Measurements from ENCODE around the gene MIOX.

Gene MIOX

GRCh38 chr22:50456466-50457234, 30.0 kb upstream of the MIOX start:
- Histone ChIP-seq H3K27me3 (ENCODE audit: insufficient read depth, low read length) (no peaks in the 10 kb centered on the region), H3K4me1 (ENCODE audit: insufficient read depth, low read length) (no peaks in the 10 kb centered on the region), H3K36me3 (ENCODE audit: insufficient read depth, low read length) (peaks cover 76% of the 10 kb centered on the region), H3K27ac (ENCODE audit: low read depth, low read length) (no peak overlapping the region), H3K9ac (ENCODE audit: low read depth, low read length) (no peak overlapping the region), H3K9me3 (ENCODE audit: insufficient read depth, low read depth, low read length) (no peaks in the 10 kb centered on the region), H3K4me3 (ENCODE audit: low read length) (no peak overlapping the region)
- WGBS = 90% methylated on average over 33 of the region's 34 CpGs

- Histone ChIP-seq H3K4me1 (ENCODE audit: insufficient read depth, low read length) (no peaks in the 10 kb centered on the region), H3K4me3 (ENCODE audit: low read length) (no peak overlapping the region), H3K9ac (ENCODE audit: low read depth, low read length) (no peak overlapping the region), H3K27ac (ENCODE audit: low read depth, low read length) (no peak overlapping the region), H3K36me3 (ENCODE audit: insufficient read depth, low read length) (peaks cover 86% of the 10 kb centered on the region), H3K9me3 (ENCODE audit: insufficient read depth, low read depth, low read length) (no peaks in the 10 kb centered on the region), H3K27me3 (ENCODE audit: insufficient read depth, low read length) (no peaks in the 10 kb centered on the region)
- WGBS = 95% methylated on average over 22 of the region's 22 CpGs
These were observed 27.6 kb upstream of the MIOX start for GRCh38 chr22:50459016-50459415.

DNA sequence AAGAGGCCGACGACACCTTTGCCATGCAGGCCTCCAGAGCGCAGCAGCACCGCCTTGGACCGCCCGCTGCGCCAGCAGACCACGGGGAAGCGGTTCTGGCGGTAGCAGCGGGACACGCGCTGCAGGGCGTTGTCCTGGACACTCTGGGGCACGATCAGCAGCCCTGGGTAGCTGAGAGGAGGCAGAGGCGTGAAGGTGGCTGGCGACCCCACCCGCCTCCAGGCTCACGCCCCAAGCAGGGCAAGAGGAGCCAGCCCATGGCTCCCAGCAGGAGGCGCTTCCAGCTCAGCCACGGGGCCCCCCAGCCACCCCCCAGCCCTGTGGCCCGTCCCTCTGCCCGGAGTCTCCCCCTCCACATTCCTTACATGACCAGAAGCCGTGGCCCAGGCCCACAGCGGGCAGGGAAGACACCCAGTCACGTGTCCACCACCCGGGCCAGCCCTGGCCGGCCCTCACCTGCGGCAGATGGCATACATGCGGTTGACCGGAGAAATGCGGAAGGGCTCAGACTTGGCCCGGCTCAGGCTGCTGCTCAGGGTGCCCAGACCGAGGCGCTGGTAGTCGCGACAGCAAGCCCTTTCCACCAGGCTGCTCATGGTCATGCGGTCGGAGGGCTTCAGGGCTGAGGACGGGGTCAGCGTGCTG, 27.0 kb upstream of the MIOX start:
- no peak overlapping the region for H3K9ac ChIP-seq (ENCODE audit: low read depth, low read length)
- no peak overlapping the region for H3K4me3 ChIP-seq (ENCODE audit: low read length)
- H3K36me3 ChIP-seq (ENCODE audit: insufficient read depth, low read length) = peaks cover 86% of the 10 kb centered on the region
- H3K4me1 ChIP-seq (ENCODE audit: insufficient read depth, low read length) = no peaks in the 10 kb centered on the region
- H3K27ac ChIP-seq (ENCODE audit: low read depth, low read length) = no peak overlapping the region
- no peaks in the 10 kb centered on the region for H3K9me3 ChIP-seq (ENCODE audit: insufficient read depth, low read depth, low read length)
- WGBS = 95% methylated on average over 41 of the region's 41 CpGs
- no peaks in the 10 kb centered on the region for H3K27me3 ChIP-seq (ENCODE audit: insufficient read depth, low read length)

DNA sequence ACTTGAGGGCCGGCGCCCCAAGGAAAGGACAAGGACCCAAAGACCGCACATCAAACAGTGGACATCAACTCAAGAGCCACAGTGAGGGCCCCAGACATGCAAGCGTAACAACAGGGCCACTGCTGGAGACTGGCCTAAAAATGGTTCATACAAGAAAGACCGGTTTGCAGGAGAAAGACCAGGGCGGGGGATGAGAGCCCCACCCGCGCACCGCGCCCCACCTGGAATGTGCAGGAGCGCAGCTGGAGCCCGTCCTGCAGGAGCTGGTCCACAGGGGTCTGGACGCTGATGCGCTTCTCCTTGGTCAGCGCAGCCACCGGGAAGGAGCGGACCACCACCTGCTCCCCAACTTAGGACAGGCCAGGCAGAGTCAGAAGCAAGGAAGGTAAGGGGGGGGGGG, 25.7 kb upstream of the MIOX start:
- Histone ChIP-seq H3K4me3 (ENCODE audit: low read length) (no peak overlapping the region), H3K9ac (ENCODE audit: low read depth, low read length) (no peak overlapping the region), H3K27ac (ENCODE audit: low read depth, low read length) (no peak overlapping the region), H3K4me1 (ENCODE audit: insufficient read depth, low read length) (no peaks in the 10 kb centered on the region), H3K27me3 (ENCODE audit: insufficient read depth, low read length) (no peaks in the 10 kb centered on the region), H3K36me3 (ENCODE audit: insufficient read depth, low read length) (peaks cover 86% of the 10 kb centered on the region), H3K9me3 (ENCODE audit: insufficient read depth, low read depth, low read length) (no peaks in the 10 kb centered on the region)
- WGBS = 97% methylated on average over 17 of the region's 17 CpGs

DNA sequence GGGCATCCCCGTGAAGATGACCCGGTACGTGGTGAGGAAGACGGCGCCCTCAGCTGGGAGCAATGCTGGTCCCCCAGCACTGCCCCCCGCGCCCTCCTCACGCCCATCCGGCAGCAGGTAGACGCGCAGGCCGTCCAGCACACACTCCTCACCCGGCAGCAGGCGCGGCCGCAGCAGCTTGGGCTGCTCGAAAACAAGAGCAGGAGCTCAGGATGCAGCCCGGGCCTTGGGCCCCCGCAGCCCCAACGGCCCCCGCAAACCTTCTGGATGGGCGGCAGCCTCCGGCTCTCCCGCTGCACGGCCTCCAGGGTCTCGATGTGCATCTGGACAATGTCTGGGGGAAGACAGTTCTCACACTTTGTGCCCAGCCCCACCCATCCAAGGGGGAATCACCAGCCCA, 25.1 kb upstream of the MIOX start:
- Histone ChIP-seq H3K27me3 (ENCODE audit: insufficient read depth, low read length) (no peaks in the 10 kb centered on the region), H3K27ac (ENCODE audit: low read depth, low read length) (no peak overlapping the region), H3K9me3 (ENCODE audit: insufficient read depth, low read depth, low read length) (no peaks in the 10 kb centered on the region), H3K36me3 (ENCODE audit: insufficient read depth, low read length) (peaks cover 89% of the 10 kb centered on the region), H3K9ac (ENCODE audit: low read depth, low read length) (no peak overlapping the region), H3K4me3 (ENCODE audit: low read length) (no peak overlapping the region), H3K4me1 (ENCODE audit: insufficient read depth, low read length) (no peaks in the 10 kb centered on the region)
- WGBS = 96% methylated on average over 26 of the region's 26 CpGs

DNA sequence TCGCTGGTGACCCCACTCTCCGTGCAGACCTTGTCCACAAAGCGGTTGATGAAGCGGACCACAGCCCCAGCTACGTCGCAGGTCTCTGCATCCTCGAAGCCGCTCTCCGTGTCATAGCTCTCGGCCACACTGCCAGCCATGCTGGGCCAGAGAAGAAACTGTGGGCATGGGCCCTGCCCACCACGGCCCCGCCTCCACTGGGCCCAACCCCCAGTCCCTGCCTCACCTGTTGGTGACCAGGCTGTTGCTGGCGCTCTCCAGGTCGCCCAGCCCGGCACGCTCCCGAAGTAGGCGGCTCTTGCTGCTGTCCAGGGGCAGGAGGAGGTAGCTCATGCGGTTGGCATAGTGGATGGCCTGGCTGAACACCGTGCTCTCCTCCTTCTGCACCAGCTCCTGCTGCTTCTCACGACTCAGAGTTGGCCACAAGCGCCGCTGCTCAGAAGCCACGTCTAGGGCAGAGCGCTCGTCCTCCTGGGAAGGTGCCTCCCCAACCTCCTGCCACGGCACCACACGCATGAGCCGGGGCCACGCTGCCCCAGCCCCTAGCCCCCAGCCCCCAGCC, 24.6 kb upstream of the MIOX start:
- Histone ChIP-seq H3K36me3 (ENCODE audit: insufficient read depth, low read length) (peaks cover 91% of the 10 kb centered on the region), H3K27me3 (ENCODE audit: insufficient read depth, low read length) (no peaks in the 10 kb centered on the region), H3K4me1 (ENCODE audit: insufficient read depth, low read length) (no peaks in the 10 kb centered on the region), H3K4me3 (ENCODE audit: low read length) (no peak overlapping the region), H3K9me3 (ENCODE audit: insufficient read depth, low read depth, low read length) (no peaks in the 10 kb centered on the region), H3K27ac (ENCODE audit: low read depth, low read length) (no peak overlapping the region), H3K9ac (ENCODE audit: low read depth, low read length) (no peak overlapping the region)
- WGBS = 96% methylated on average over 30 of the region's 30 CpGs

- Histone ChIP-seq H3K36me3 (ENCODE audit: insufficient read depth, low read length) (peaks cover 93% of the 10 kb centered on the region), H3K9me3 (ENCODE audit: insufficient read depth, low read depth, low read length) (no peaks in the 10 kb centered on the region), H3K9ac (ENCODE audit: low read depth, low read length) (no peak overlapping the region), H3K27ac (ENCODE audit: low read depth, low read length) (no peak overlapping the region), H3K4me3 (ENCODE audit: low read length) (no peak overlapping the region), H3K4me1 (ENCODE audit: insufficient read depth, low read length) (no peaks in the 10 kb centered on the region), H3K27me3 (ENCODE audit: insufficient read depth, low read length) (no peaks in the 10 kb centered on the region)
- 95% methylated on average over 28 of the region's 28 CpGs for WGBS
These were observed 23.3 kb upstream of the MIOX start for GRCh38 chr22:50463188-50463900.

GRCh38 chr22:50464451-50464850, 22.2 kb upstream of the MIOX start:
- Histone ChIP-seq H3K27me3 (ENCODE audit: insufficient read depth, low read length) (no peaks in the 10 kb centered on the region), H3K4me1 (ENCODE audit: insufficient read depth, low read length) (no peaks in the 10 kb centered on the region), H3K27ac (ENCODE audit: low read depth, low read length) (no peak overlapping the region), H3K9ac (ENCODE audit: low read depth, low read length) (no peak overlapping the region), H3K36me3 (ENCODE audit: insufficient read depth, low read length) (peaks cover 82% of the 10 kb centered on the region), H3K4me3 (ENCODE audit: low read length) (no peak overlapping the region), H3K9me3 (ENCODE audit: insufficient read depth, low read depth, low read length) (no peaks in the 10 kb centered on the region)
- WGBS = 93% methylated on average over 24 of the region's 24 CpGs

DNA sequence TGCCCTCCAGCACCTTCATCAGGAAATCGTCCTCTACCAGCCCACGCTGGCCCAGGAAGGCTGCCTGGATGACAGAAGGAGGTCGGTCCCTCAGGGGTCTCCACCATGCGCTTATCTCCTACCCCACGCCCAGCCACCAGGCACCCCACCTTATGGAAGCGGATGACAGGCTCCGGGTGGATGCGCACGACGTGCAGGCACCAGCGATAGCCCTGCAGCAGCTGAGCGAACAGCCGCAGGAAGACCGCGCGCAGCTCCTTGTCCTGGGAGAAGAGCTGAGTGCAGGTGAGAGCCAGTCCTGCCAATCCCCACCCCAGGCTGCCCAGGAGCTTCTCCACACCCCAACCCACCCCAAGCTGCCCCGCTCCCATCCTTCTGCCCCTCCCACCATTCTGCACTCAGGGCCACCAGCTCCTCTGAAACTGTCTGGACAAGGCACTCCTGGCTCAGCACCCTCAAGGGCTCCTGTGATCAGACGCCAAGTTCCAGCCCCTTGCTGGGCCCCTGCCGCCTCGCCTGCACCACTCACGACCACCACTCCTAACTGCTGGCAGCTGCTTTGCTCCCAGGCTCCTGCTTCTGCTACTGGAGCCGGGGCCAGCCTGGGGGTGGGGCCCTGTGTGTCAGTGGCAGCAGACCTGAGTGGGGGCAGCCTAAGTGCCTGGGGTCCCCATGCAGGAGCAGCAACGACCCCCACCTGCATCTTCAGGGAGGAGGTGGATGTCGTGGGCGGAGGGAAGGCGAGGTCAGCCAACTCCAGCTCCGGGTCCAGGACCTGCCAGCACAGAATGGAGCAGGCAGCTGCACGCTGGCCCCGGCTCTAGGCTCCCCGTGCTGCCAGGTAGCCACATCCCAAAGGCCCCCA, 21.4 kb upstream of the MIOX start:
- no peaks in the 10 kb centered on the region for H3K9me3 ChIP-seq (ENCODE audit: insufficient read depth, low read depth, low read length)
- no peak overlapping the region for H3K27ac ChIP-seq (ENCODE audit: low read depth, low read length)
- WGBS = 95% methylated on average over 30 of the region's 30 CpGs
- H3K9ac ChIP-seq (ENCODE audit: low read depth, low read length) = no peak overlapping the region
- H3K27me3 ChIP-seq (ENCODE audit: insufficient read depth, low read length) = no peaks in the 10 kb centered on the region
- peaks cover 73% of the 10 kb centered on the region for H3K36me3 ChIP-seq (ENCODE audit: insufficient read depth, low read length)
- no peak overlapping the region for H3K4me3 ChIP-seq (ENCODE audit: low read length)
- peaks cover 3% of the 10 kb centered on the region; the same call in 1 of the 2 replicates for H3K4me1 ChIP-seq (ENCODE audit: insufficient read depth, low read length)

DNA sequence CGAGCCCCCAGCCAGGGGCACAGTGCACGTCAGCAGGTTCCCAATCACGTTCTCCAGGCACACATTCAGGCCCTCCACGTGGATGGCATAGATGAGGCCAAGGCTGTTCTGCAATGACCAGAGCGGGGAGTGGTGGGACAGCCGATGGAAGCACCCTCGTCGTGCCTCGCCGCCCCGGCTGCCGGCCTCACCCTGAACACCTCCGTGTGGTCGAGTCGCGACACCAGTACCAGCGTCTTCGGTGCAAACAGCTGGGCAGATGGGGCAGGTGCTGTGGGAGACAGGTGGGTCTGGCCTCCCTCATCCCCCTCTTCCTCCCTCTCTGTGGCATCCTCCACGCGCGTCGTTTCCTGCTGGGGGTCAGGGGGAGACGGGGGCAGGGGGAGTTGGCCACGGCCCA, 19.3 kb upstream of the MIOX start:
- no peaks in the 10 kb centered on the region for H3K9me3 ChIP-seq (ENCODE audit: insufficient read depth, low read depth, low read length)
- 94% methylated on average over 24 of the region's 24 CpGs for WGBS
- H3K4me3 ChIP-seq (ENCODE audit: low read length) = no peak overlapping the region
- H3K36me3 ChIP-seq (ENCODE audit: insufficient read depth, low read length) = peaks cover 54% of the 10 kb centered on the region
- H3K4me1 ChIP-seq (ENCODE audit: insufficient read depth, low read length) = peaks cover 7% of the 10 kb centered on the region; the same call in 1 of the 2 replicates
- no peaks in the 10 kb centered on the region for H3K27me3 ChIP-seq (ENCODE audit: insufficient read depth, low read length)
- H3K9ac ChIP-seq (ENCODE audit: low read depth, low read length) = no peak overlapping the region
- no peak overlapping the region for H3K27ac ChIP-seq (ENCODE audit: low read depth, low read length)

All from HUES64 (cell line).